K562 (cell line): ENCODE data around the gene MPIG6B. TPM values are rescaled to one million over a fixed set of nuclear protein-coding genes. Genes with fewer than 3 reads are reported as not detected.

Experiments
- CHD1 ChIP-seq: fragments of 200-600 bp; sonication (generic); IDR thresholded peaks from one replicate; pipeline ENCODE4 v1.6.1; 2012; ENCODE audit warnings: mild to moderate bottlenecking, moderate library complexity, low read length, inconsistent platforms
- CREM ChIP-seq: IDR thresholded peaks from 2 replicates; pipeline ENCODE4 v1.6.1; 2014; ENCODE audit warnings: antibody characterized with exemption, low read depth
- DPF2 ChIP-seq: fragments of 450-650 bp; IDR thresholded peaks from 2 replicates; pipeline ENCODE4 v1.6.1; 2016
- GMEB1 ChIP-seq: fragments of 250-450 bp; sonication (Bioruptor Pico); IDR thresholded peaks from 2 replicates; pipeline ENCODE4 v1.4.0; 2020; ENCODE audit warnings: mild to moderate bottlenecking
- RAD51 ChIP-seq: fragments of 450-650 bp; IDR thresholded peaks from 2 replicates; pipeline ENCODE4 v1.7.1; 2016; ENCODE audit warnings: low read depth, mild to moderate bottlenecking, borderline replicate concordance
- SOX6 ChIP-seq: fragments of 450-650 bp; IDR thresholded peaks from 2 replicates; pipeline ENCODE4 v1.6.1; 2014; ENCODE audit warnings: mild to moderate bottlenecking
- SRSF3 ChIP-seq: fragments of 200-400 bp; formaldehyde crosslinking; IDR thresholded peaks from 2 replicates; pipeline ENCODE4 v1.6.1; 2016; ENCODE audit warnings: mild to moderate bottlenecking, low read length, moderate library complexity; ENCODE audit not compliant: insufficient read depth
- THAP12 ChIP-seq: fragments of 250-450 bp; sonication (Bioruptor Pico); IDR thresholded peaks from 2 replicates; pipeline ENCODE4 v1.9.0; 2021; ENCODE audit warnings: mild to moderate bottlenecking, inconsistent platforms
- ZBTB11 ChIP-seq, 3 experiments: fragments of 200-800 bp in 1 of 3; fragments of 250-450 bp in 1 of 3; fragments of 450-650 bp in 1 of 3; sonication (Bioruptor Pico) in 1 of 3; sonication (Bioruptor generic) in 1 of 3; formaldehyde crosslinking in 1 of 3; IDR thresholded peaks; 2 replicates each; pipeline versions ENCODE4 v1.6.1 to v1.8.0; 2016 to 2022; ENCODE audit warnings: mild to moderate bottlenecking in 2 of 3, missing genetic modification characterization in 2 of 3, missing compliant biosample characterization in 1 of 3, moderate library complexity in 1 of 3
- ZNF41 ChIP-seq: fragments of 250-450 bp; sonication (Bioruptor Pico); conservative IDR thresholded peaks from 2 replicates; pipeline ENCODE4 v1.4.0; 2020; ENCODE audit warnings: mild to moderate bottlenecking
- ZNF740 ChIP-seq, 3 experiments: fragments of 200-800 bp in 1 of 3; sonication (Bioruptor generic) in 1 of 3; sonication (generic) in 1 of 3; formaldehyde crosslinking in 1 of 3; IDR thresholded peaks; 2 replicates each; pipeline versions ENCODE4 v1.6.1 to v1.8.0; 2016 to 2022; ENCODE audit warnings: mild to moderate bottlenecking in 2 of 3, missing compliant biosample characterization in 2 of 3, missing genetic modification characterization in 2 of 3, missing genetic modification reagents in 1 of 3
- polyA plus RNA-seq, 8 experiments: library from polyadenylated mRNA; depleted of rRNA in 4 of 8; stranded (reverse) in 5 of 8; unstranded in 3 of 8; fragments of >200 nt; fragmentation: Nextera tagmentation in 2 of 8; fragmentation: Illumina TruSeq in 1 of 8; extraction: Ambion mirVana in 2 of 8; extraction: Trizol in 1 of 8; gene quantifications; 2 replicates each; pipeline versions ENCODE4 v1.2.1 to v1.2.3, GENCODE V29; 2011 to 2014; ENCODE audit warnings: inconsistent platforms in 1 of 8, missing spikeins in 1 of 8
- total RNA-seq, 7 experiments: library from RNA; depleted of rRNA in 6 of 7; stranded (reverse); fragments of >200 nt in 6 of 7; fragmentation: Illumina TruSeq in 2 of 7; extraction: Trizol in 2 of 7; gene quantifications; 2 replicates each; pipeline versions ENCODE4 v1.2.1 to v1.2.3, GENCODE V29; 2011 to 2021; ENCODE audit warnings: low replicate concordance in 1 of 7

The MPIG6B gene
- total and polyA plus RNA-seq, 9 of the 15 experiments (the other 6 are each of a cell fraction or from before 2014, with no cell fraction given), result 0.11 to 1.2 (median 0.28) TPM; not detected in 1

GRCh38 chr6:31725502-31726350 lies 2.6 kb downstream of the MPIG6B start (continued):
- TF ChIP-seq ZNF740 (CRISPR knock-in tag; IDR thresholded peaks at IDR 0.05), result no peak
- TF ChIP-seq ZNF740 (tag; IDR thresholded peaks at IDR 0.05), result no peak
- TF ChIP-seq GMEB1 (CRISPR knock-in tag), result peak; percentile 36; the same call in 1 of the 2 replicates
- peak; percentile 37; the same call in 1 of the 2 replicates for TF ChIP-seq SOX6
- peak; percentile 47; the same call in 1 of the 2 replicates for TF ChIP-seq CREM
- TF ChIP-seq SRSF3, result no peak
- peak; percentile 10; the same call in 1 of the 2 replicates for TF ChIP-seq ZNF41 (CRISPR knock-in tag)
- 0 out of 2 replicates have a peak, but pooled peaks have one; percentile 7 for TF ChIP-seq THAP12 (CRISPR knock-in tag)
- TF ChIP-seq CHD1, result no peak
- peak; percentile 22; the same call in 1 of the 2 replicates for TF ChIP-seq RAD51
- peak; percentile 82 for TF ChIP-seq DPF2
- 0 out of 6 replicates have a peak, but pooled peaks of 1 of the 3 experiments have one; percentile 33 for TF ChIP-seq ZBTB11 (CRISPR knock-in tag; IDR thresholded peaks at IDR 0.05)
